ENCODE results near the gene KCNK10.

DNA sequence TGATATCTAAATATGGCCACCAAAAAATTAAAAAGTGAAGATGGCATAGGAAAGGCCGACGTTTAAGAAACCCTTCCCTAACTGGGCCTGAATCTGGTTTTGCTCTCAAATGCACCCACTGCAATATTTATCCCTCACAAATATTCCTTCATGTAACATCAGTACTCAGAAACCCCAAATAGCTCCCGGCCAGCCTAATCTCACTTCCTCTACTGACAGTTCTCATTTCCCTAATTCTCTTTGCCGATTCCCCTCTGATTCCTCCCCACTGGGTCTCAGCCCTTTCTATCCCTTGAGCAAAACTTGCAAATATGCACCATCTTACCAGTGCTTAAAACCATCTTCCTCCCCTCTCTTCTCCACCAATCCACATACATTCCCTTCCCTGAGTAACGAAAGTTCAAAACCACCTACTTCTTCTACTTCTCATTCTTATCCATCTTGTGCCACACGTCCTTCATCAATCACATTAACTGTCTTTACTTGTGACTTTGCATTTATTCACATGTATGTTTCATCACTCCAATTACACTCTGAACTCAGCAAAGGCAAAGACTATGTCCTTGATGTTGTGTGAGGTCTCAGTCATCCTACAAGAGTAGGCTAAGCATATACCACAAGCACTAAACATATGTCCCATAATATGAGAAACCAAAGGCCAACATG, 23.1 kb downstream of the KCNK10 start:
- TF ChIP-seq EZH2 (IDR thresholded peaks at IDR 0.05; ENCODE audit: insufficient read depth, poor library complexity, severe bottlenecking) (no peak), EZH2phosphoT487 (IDR thresholded peaks at IDR 0.05; ENCODE audit: insufficient read depth, low read depth) (no peak)

All from GM23248 (cell line).